ENCODE measurements around the gene ITGB2.

ITGB2 gene

GRCh38 chr21:44920694-44921604 lies at the start of gene ITGB2:
TSS of gene ITGB2 (minus strand) at chr21:44920899. CDS start at chr21:44910782, 10,117 bp downstream.
- H3K27ac ChIP-seq, result no peak within 1 kb of the TSS
- no peak for TF ChIP-seq CTCF (conservative IDR thresholded peaks at IDR 0.05)

GRCh38 chr21:44969931-44970755 lies 49.4 kb upstream of the ITGB2 start:
- no peak for TF ChIP-seq CTCF (conservative IDR thresholded peaks at IDR 0.05)
- H3K27ac ChIP-seq, result no peak overlapping the region

GRCh38 chr21:44969066-44969670 lies 48.5 kb upstream of the ITGB2 start:
- H3K27ac ChIP-seq, result no peak overlapping the region
- TF ChIP-seq CTCF (conservative IDR thresholded peaks at IDR 0.05), result no peak

GRCh38 chr21:44967082-44968047 lies 46.7 kb upstream of the ITGB2 start:
- TF ChIP-seq CTCF (conservative IDR thresholded peaks at IDR 0.05), result no peak
- H3K27ac ChIP-seq, result peak overlapping the region; percentile 67

- no peak for TF ChIP-seq CTCF (conservative IDR thresholded peaks at IDR 0.05)
- H3K27ac ChIP-seq, result peak overlapping the region; percentile 67
These were observed 45.7 kb upstream of the ITGB2 start for GRCh38 chr21:44966135-44967081.
